ENCODE results near the gene EFCAB7. TPM values are rescaled to one million over a fixed set of nuclear protein-coding genes. Genes with fewer than 3 reads are reported as not detected.

EFCAB7 gene
- total RNA-seq, 2 experiments from 2014 or later: 5.7 to 8.9 TPM

GRCh38 chr1:63600248-63600647, 76.9 kb downstream of the EFCAB7 start:
- ATAC-seq (ENCODE audit: poor library complexity): no peak
- Histone ChIP-seq H3K4me1 (ENCODE audit: insufficient read depth, low read length) (no peaks in the 10 kb centered on the region), H3K9me3 (ENCODE audit: control insufficient read depth in 1 of 2, insufficient read depth in 1 of 2, low read length in 2 of 2) (no peaks in the 10 kb centered on the region), H3K27me3 (ENCODE audit: control insufficient read depth in 1 of 2, insufficient read depth in 2 of 2, low read length in 2 of 2) (no peaks in the 10 kb centered on the region), H3K4me3 (ENCODE audit: low read length) (no peak overlapping the region), H3K36me3 (ENCODE audit: insufficient read depth, low read length) (no peaks in the 10 kb centered on the region), H3K27ac (ENCODE audit: low read depth in 1 of 2, low read length in 2 of 2) (no peak overlapping the region)
- H3K27me3 Mint-ChIP-seq: no peaks in the 10 kb centered on the region
- H3K36me3 Mint-ChIP-seq (ENCODE audit: low read depth): no peaks in the 10 kb centered on the region
- CTCF ChIA-PET: no interaction called here
- TF ChIP-seq CTCF (IDR thresholded peaks at IDR 0.05): no peak
- POLR2A ChIA-PET: no interaction called here
- no peak overlapping the region for H3K4me3 Mint-ChIP-seq
- no peak for DNase-seq
- H3K27ac Mint-ChIP-seq: no peak overlapping the region
- peaks cover 20% of the 10 kb centered on the region for H3K4me1 Mint-ChIP-seq (ENCODE audit: low read depth)
- intact Hi-C loops (cut with DNase I, micrococcal nuclease): no loop called here
- H3K9me3 Mint-ChIP-seq: no peaks in the 10 kb centered on the region

GRCh38 chr1:63601061-63601460, 77.7 kb downstream of the EFCAB7 start:
- Mint-ChIP-seq H3K9me3 (no peaks in the 10 kb centered on the region), H3K27me3 (no peaks in the 10 kb centered on the region), H3K36me3 (ENCODE audit: low read depth) (no peaks in the 10 kb centered on the region), H3K4me1 (ENCODE audit: low read depth) (peaks cover 12% of the 10 kb centered on the region), H3K27ac (no peak overlapping the region), H3K4me3 (no peak overlapping the region)
- Histone ChIP-seq H3K4me3 (ENCODE audit: low read length) (no peak overlapping the region), H3K9me3 (ENCODE audit: control insufficient read depth in 1 of 2, insufficient read depth in 1 of 2, low read length in 2 of 2) (no peaks in the 10 kb centered on the region), H3K27me3 (ENCODE audit: control insufficient read depth in 1 of 2, insufficient read depth in 2 of 2, low read length in 2 of 2) (no peaks in the 10 kb centered on the region), H3K36me3 (ENCODE audit: insufficient read depth, low read length) (no peaks in the 10 kb centered on the region), H3K27ac (ENCODE audit: low read depth in 1 of 2, low read length in 2 of 2) (no peak overlapping the region), H3K4me1 (ENCODE audit: insufficient read depth, low read length) (no peaks in the 10 kb centered on the region)
- intact Hi-C loops (cut with DNase I, micrococcal nuclease): no loop called here
- ChIA-PET CTCF (no interaction called here), POLR2A (no interaction called here)
- no peak for TF ChIP-seq CTCF (IDR thresholded peaks at IDR 0.05)
- ATAC-seq (ENCODE audit: poor library complexity) (no peak), DNase-seq (no peak)

- Mint-ChIP-seq H3K4me1 (ENCODE audit: low read depth) (peaks cover 12% of the 10 kb centered on the region), H3K9me3 (no peaks in the 10 kb centered on the region), H3K27me3 (no peaks in the 10 kb centered on the region), H3K4me3 (no peak overlapping the region), H3K36me3 (ENCODE audit: low read depth) (no peaks in the 10 kb centered on the region), H3K27ac (no peak overlapping the region)
- ATAC-seq (ENCODE audit: poor library complexity) (no peak), DNase-seq (no peak)
- no peak for TF ChIP-seq CTCF (IDR thresholded peaks at IDR 0.05)
- POLR2A ChIA-PET: no interaction called here
- no peaks in the 10 kb centered on the region for H3K36me3 ChIP-seq (ENCODE audit: insufficient read depth, low read length)
- no peak overlapping the region for H3K27ac ChIP-seq (ENCODE audit: low read depth in 1 of 2, low read length in 2 of 2)
- H3K27me3 ChIP-seq (ENCODE audit: control insufficient read depth in 1 of 2, insufficient read depth in 2 of 2, low read length in 2 of 2): no peaks in the 10 kb centered on the region
- no peaks in the 10 kb centered on the region for H3K9me3 ChIP-seq (ENCODE audit: control insufficient read depth in 1 of 2, insufficient read depth in 1 of 2, low read length in 2 of 2)
- intact Hi-C loops (cut with DNase I, micrococcal nuclease): no loop called here
- CTCF ChIA-PET: no interaction called here
- H3K4me3 ChIP-seq (ENCODE audit: low read length): no peak overlapping the region
- no peaks in the 10 kb centered on the region for H3K4me1 ChIP-seq (ENCODE audit: insufficient read depth, low read length)
These were observed 78.1 kb downstream of the EFCAB7 start for GRCh38 chr1:63601463-63601862.

Data from CD4-positive, alpha-beta T cell (primary cell).